BJ (cell line): ENCODE results near the gene NDC80. TPM values are rescaled to one million over a fixed set of nuclear protein-coding genes. Genes with fewer than 3 reads are reported as not detected.
A peak's percentile ranks its signal among the peaks of the same experiment; 100 is the strongest.
"Not testable (repeated sequence)": the region's sequence is repeated elsewhere in the genome, so short reads cannot be mapped to it uniquely, and the experiment has no call there.

Source experiments
- CTCF ChIA-PET: fragments of 350-600 bp; formaldehyde crosslinking; extraction: SDS; loops from one replicate; lab custom pipeline; 2021; ENCODE audit warnings: antibody characterized with exemption, inconsistent platforms; lab: Yijun Ruan, JAX
- POLR2A ChIA-PET: fragments of 300-600 bp; sonication (Branson Sonifier 250); formaldehyde crosslinking; extraction: SDS; loops from one replicate; lab custom pipeline; 2021; ENCODE audit warnings: antibody characterized with exemption; lab: Charles Lee
- DNase-seq: peaks from one replicate; pipeline ENCODE4 v3.0.0-alpha.2; 2011; ENCODE audit warnings: low read depth
- H3K27me3 ChIP-seq: 2 replicates; pipeline ENCODE4 v1.6.0; 2011; ENCODE audit warnings: low read length; ENCODE audit not compliant: control insufficient read depth, insufficient read depth
- H3K36me3 ChIP-seq: 2 replicates; pipeline ENCODE4 v1.5.1; 2011; ENCODE audit warnings: low read length; ENCODE audit not compliant: control insufficient read depth, insufficient read depth
- H3K4me3 ChIP-seq: 2 replicates; pipeline ENCODE4 v1.5.1; 2011; ENCODE audit warnings: low read depth, mild to moderate bottlenecking, control low read depth, low read length
- CTCF ChIP-seq: IDR thresholded peaks from 2 replicates; pipeline ENCODE4 v1.5.1; 2011; ENCODE audit warnings: low read depth, mild to moderate bottlenecking, control low read depth, inconsistent platforms, low read length, moderate library complexity; ENCODE audit not compliant: insufficient read depth
- polyA plus RNA-seq: library from polyadenylated mRNA; depleted of rRNA; stranded (reverse); fragments of >200 nt; gene quantifications from 2 replicates; pipeline ENCODE4 v1.2.3, GENCODE V29; 2011

The NDC80 gene
- polyA plus RNA-seq, 1 experiment, result 18.1 TPM

GRCh38 chr18:2541925-2542563, 29.3 kb upstream of the NDC80 start:
- TF ChIP-seq CTCF, result peak; percentile 60
- H3K36me3 ChIP-seq, H3K27me3 ChIP-seq, H3K4me3 ChIP-seq, DNase-seq: not testable (repeated sequence)
- ChIA-PET CTCF (interaction anchor here (0.5 to 7.6 kb wide), 23 partner anchors 11 to 1425 kb away, joined by 3 to 103 read pairs (median 4); no protein-coding TSS in a partner anchor), POLR2A (interaction anchor here (0.7 kb wide), 1 partner anchor 332 kb away, joined by 7 read pairs; no protein-coding TSS in a partner anchor)

- peaks cover 1% of the 10 kb centered on the region; the same call in 1 of the 2 replicates for H3K36me3 ChIP-seq
- no peaks in the 10 kb centered on the region for H3K27me3 ChIP-seq
- no peak for TF ChIP-seq CTCF
- DNase-seq, result no peak
- H3K4me3 ChIP-seq, result no peak overlapping the region
- ChIA-PET POLR2A (no interaction called here), CTCF (interaction anchor here (7.6 kb wide), 1 partner anchor 439 kb away, joined by 103 read pairs; no protein-coding TSS in a partner anchor)
Observed at GRCh38 chr18:2545155-2545554, 26.2 kb upstream of the NDC80 start.

- no peak overlapping the region for H3K4me3 ChIP-seq
- peak; percentile 38 for TF ChIP-seq CTCF
- ChIA-PET CTCF (interaction anchor here (0.6 to 7.6 kb wide), 17 partner anchors 10 to 1686 kb away, joined by 3 to 103 read pairs (median 4); no protein-coding TSS in a partner anchor), POLR2A (interaction anchor here (0.6 kb wide), 1 partner anchor 27 kb away, joined by 3 read pairs; no protein-coding TSS in a partner anchor)
- H3K36me3 ChIP-seq, result peaks cover 3% of the 10 kb centered on the region; the same call in 1 of the 2 replicates
- no peaks in the 10 kb centered on the region for H3K27me3 ChIP-seq
- DNase-seq, result no peak
Observed at GRCh38 chr18:2547477-2548087, 23.8 kb upstream of the NDC80 start.

- Histone ChIP-seq H3K36me3 (peaks cover 3% of the 10 kb centered on the region; the same call in 1 of the 2 replicates), H3K27me3 (no peaks in the 10 kb centered on the region), H3K4me3 (no peak overlapping the region)
- POLR2A ChIA-PET, result no interaction called here
- CTCF ChIA-PET, result interaction anchor here (0.6 to 1.8 kb wide), 3 partner anchors 444 to 1686 kb away, joined by 3 to 9 read pairs (median 4); no protein-coding TSS in a partner anchor
- TF ChIP-seq CTCF, result no peak
- no peak for DNase-seq
Observed at GRCh38 chr18:2549462-2549861, 21.9 kb upstream of the NDC80 start.

- Histone ChIP-seq H3K27me3 (no peaks in the 10 kb centered on the region), H3K4me3 (no peak overlapping the region), H3K36me3 (peaks cover 3% of the 10 kb centered on the region; the same call in 1 of the 2 replicates)
- ChIA-PET CTCF (interaction anchor here (0.8 kb wide), 1 partner anchor 966 kb away, joined by 3 read pairs; no protein-coding TSS in a partner anchor), POLR2A (no interaction called here)
- TF ChIP-seq CTCF, result no peak
- DNase-seq, result no peak
Observed at GRCh38 chr18:2551425-2551824, 19.9 kb upstream of the NDC80 start.
